HG02981 (cell line): Measurements from ENCODE around the gene HTRA3.

ENCODE experiments used
- ATAC-seq: cut with Tn5 transposase; IDR thresholded peaks from one replicate; pipeline ENCODE4 v1.9.1; 2021; ENCODE audit warnings: mild to moderate bottlenecking, moderate library complexity; ENCODE audit not compliant: unreplicated experiment

Gene HTRA3

GRCh38 chr4:8322794-8323704 is 53.5 kb downstream of the HTRA3 start:
- no peak for ATAC-seq

- no peak for ATAC-seq
These were observed 54.5 kb downstream of the HTRA3 start for GRCh38 chr4:8323947-8324555.

- ATAC-seq, result no peak
These were observed 55.2 kb downstream of the HTRA3 start for GRCh38 chr4:8324640-8325239.

GRCh38 chr4:8325291-8325973 is 55.9 kb downstream of the HTRA3 start:
- no peak for ATAC-seq

GRCh38 chr4:8326206-8326605 is 56.7 kb downstream of the HTRA3 start:
- no peak for ATAC-seq

- no peak for ATAC-seq
These were observed 58.9 kb downstream of the HTRA3 start for GRCh38 chr4:8328456-8328855.

GRCh38 chr4:8328866-8329559 is 59.5 kb downstream of the HTRA3 start:
- ATAC-seq, result no peak

- ATAC-seq, result no peak
These were observed 60.0 kb downstream of the HTRA3 start for GRCh38 chr4:8329560-8329858.

- no peak for ATAC-seq
These were observed 60.6 kb downstream of the HTRA3 start for GRCh38 chr4:8329859-8330761.

- ATAC-seq, result no peak
These were observed 61.4 kb downstream of the HTRA3 start for GRCh38 chr4:8330821-8331574.

- ATAC-seq, result no peak
These were observed 62.0 kb downstream of the HTRA3 start for GRCh38 chr4:8331575-8331955.

GRCh38 chr4:8332038-8332857 is 62.7 kb downstream of the HTRA3 start:
- ATAC-seq, result no peak

- no peak for ATAC-seq
These were observed 63.4 kb downstream of the HTRA3 start for GRCh38 chr4:8332891-8333331.

- ATAC-seq, result no peak
These were observed 64.3 kb downstream of the HTRA3 start for GRCh38 chr4:8333726-8334460.

- no peak for ATAC-seq
These were observed 65.4 kb downstream of the HTRA3 start for GRCh38 chr4:8334786-8335460.

- no peak for ATAC-seq
These were observed 66.3 kb downstream of the HTRA3 start for GRCh38 chr4:8335848-8336247.

GRCh38 chr4:8336412-8337075 is 67.0 kb downstream of the HTRA3 start:
- no peak for ATAC-seq
